GM20431 (cell line): ENCODE results near the gene ESPN.

ENCODE experiments used
- in situ Hi-C: fragments of 300-500 bp; cut with MseI, MboI; formaldehyde crosslinking; loops from one replicate; pipeline ENCODE4 v1.15.0; 2020; ENCODE audit warnings: low sequenced_read_pairs; ENCODE audit not compliant: unreplicated experiment

ESPN gene

DNA sequence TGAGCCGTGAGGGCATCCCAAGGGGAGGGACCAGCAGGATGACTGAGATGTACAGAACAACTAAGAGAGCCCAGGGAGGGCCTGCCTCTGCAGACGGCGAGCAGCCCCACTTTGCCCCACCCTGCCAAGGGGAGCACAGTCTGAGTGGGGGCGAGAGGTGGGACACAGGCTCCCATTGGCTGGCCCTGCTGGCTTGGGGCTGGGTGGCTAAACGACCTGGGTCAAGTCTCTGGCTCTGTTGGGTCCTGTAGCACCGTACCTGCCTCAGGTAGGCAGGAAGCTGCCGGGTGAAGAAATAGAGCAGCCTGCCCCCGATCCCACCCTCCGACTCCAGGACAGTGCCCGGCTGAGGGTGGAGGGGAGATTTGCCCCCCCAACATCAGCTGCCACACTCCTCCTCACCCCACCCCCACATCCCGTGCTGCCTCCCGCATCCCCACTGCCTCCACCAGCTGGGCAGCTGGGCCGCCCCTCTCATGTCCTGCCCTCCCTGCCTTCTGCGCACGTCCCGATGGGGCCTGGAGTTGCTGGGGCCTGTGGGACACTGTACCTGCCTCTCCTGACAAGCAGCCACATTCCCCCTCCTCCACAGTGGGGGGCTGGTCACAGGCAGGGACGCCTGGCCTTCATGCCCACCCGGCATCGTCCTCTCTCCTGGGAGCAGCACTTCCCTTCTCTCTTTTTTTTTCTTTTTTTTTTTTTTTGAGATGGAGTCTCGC, 79.5 kb downstream of the ESPN start:
- in situ Hi-C loops, result no loop called here

DNA sequence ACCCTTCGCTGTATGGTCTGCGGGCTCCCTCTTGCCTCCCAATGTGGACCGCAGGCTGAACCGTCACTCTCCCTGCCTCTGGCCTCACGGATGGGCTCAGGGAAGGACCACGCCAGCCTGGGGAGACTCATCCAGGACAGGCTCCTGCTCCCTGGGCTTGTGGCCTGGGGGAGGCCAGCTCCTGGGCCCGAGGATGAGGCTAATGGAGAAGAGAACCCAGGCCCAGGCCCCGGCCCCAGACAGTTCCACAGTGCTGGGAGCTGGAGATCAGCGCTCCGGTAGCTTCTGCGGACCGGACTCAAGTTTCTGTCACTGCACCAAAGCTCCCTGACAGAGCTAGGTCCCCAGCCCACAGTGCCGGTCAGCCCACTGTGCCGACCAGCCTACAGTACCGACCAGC, 80.3 kb downstream of the ESPN start:
- in situ Hi-C loops, result no loop called here

DNA sequence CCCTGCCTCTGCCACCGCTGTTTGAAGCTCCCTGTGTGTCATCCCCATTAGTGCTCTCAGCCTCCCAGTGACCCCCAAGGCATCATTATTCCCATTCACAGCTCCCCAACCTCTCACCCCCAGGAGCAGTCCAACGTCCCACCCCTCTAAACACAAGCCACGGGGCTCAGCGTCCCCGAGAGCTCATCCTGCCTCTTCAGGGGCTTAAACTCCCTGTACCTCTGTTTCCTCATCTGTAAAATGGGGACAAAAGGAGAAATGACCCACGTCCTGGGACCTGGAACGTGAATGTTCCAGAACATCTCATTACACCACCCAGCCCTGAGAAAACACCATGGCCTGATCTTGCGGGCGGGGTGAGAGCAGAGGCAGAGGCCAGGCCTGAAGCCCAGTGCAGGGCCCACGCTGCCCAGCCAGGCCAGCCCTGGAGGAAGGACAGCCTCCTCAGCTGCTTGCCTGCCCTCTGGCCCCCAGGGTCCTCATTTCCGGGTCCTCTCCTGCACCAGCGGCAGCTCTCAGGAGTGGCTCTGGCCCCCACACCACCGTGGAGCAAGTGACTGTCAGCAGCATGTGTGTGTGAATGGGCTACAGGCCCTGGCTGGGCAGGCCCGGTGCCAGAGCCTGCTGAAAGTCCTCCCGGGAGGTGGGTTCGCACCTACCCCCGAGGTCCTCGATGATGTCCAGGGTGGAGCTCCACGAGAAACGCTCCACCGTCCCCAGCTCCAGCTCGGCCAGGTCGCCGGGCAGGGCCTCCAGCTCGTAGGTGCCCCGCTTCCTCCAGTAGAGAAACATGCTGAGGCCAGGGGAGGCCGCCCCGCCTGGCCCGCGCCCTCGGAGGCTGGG, 81.0 kb downstream of the ESPN start:
- in situ Hi-C loops, result no loop called here

DNA sequence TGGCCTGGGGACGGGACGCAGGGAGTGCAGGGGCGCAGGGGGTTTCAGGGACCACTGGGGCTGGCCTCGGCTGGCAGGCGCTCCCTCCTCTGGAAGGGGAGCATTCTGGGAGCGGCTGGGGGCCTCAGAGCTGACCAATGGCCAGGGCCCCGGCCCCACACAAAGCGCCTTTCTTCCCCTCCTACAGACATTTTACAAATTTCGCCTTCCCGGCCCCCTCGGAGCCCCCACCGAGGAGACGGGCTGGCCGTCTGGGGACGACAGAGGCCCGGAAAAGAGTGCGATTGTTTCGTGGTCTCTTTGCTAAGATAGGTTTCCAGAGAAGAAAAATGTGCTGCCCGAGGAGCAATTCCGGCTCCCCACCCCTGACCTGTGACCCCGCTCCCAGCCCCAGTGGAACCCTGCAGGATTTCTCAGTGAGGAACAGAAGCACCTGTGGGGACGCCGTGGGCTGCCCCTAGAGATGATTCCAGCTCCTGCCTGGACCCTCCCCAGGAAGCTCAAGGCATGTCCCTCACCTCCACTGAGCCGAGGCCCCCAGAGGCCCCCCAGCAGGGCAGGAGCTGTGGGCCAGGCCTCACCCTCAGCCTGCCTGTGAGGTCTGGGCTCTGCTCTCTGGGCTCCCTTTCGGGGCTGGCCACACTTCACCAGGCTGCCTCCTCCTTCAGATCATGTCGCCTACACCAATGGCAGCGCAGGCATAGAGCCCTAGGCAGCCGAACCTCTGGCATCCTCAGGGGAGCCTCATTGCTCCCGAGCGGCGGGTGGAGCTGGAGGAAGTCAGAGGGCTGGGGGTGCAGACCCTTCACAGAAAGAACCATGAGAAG, 81.8 kb downstream of the ESPN start:
- in situ Hi-C loops, result no loop called here

DNA sequence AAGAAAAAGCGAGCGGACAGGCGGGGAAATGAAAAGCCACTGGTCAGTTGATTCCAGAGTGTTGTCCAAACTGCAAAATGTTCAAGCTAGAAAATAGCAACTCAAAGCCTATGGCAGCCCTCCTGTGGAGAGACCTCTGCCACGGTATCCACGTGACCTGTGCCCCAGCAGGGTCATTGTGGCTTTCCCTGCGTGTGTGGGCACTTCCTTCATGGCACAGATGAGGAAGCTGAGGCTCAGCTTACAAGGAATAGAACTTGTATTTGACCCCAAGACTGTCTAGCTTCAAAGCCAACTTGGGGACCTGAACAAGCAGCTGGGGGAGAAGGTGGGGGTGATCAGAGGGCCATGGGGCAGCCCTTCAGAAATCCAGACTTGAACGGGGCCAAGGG, 82.5 kb downstream of the ESPN start:
- in situ Hi-C loops, result no loop called here

DNA sequence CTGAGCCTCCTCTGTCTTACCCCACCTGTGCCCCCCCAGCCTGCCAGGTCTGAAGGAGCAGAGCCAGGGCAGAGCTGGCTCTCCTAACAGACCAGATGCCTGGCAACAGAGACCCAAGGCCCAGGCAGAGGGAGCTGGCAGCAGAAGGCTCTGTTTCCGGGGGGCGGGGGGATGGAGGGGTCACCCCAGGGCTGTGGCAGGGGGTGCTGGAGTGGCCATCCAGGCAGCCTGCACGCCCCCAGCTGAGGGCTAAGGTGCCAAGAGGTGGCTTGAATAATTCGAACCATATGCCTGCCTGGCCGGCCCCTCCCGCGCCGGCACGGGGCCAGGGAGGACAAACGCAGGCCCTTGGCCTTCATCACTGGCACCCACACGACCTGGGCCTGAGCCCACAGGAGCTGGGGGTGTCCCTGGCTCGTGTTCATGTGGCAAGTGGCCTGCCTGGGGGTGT, 82.9 kb downstream of the ESPN start:
- in situ Hi-C loops, result no loop called here

DNA sequence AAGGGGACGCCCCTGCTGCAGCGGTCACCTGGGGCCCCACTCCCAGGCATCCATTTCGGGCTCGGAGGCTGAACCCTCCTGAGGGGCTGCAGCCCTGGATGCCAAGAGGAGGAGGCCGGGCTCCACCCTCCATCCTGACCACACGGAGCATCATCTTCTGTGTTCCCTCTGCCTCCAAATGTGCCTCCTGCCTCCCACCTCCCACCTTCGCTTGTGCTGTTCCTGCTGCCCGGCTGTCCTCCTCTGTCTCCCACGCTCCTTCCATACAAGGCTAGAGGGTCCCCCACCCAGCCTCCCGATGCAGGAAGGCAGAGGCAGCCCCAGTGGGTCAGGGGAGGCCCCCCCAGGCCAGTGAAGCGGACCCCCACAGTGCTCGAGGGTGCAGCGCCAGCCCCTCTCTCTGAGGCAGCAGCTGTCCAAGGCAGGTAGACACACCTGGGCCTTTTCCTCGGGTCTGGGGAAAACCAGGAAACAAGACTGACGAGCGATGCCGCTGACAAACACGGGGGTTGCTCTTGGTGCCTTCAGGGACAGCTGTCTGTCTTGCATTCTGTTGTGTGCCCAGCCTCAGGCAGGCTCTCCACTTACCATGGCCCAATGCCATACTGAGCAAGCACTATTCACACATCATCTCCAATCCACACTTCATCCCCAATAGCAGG, 83.7 kb downstream of the ESPN start:
- in situ Hi-C loops, result no loop called here

DNA sequence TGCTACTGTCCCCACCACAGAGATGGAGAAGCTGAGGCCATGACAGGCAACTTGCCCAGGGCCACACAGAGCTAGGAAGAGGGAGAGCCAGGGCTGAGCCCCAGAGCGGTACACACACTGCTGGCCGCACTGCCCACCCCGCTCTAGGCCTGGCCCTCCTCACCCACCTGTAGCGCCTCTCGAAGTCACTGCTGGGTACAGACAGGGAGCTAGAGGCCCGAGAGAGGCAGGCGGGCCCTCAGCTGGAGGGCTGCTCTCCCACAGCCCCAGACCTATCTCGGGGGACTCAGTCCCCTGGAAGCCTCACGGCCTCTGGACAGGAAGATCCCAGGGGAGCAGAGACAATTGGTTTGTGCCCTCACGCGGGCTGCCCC, 84.2 kb downstream of the ESPN start:
- in situ Hi-C loops, result no loop called here

DNA sequence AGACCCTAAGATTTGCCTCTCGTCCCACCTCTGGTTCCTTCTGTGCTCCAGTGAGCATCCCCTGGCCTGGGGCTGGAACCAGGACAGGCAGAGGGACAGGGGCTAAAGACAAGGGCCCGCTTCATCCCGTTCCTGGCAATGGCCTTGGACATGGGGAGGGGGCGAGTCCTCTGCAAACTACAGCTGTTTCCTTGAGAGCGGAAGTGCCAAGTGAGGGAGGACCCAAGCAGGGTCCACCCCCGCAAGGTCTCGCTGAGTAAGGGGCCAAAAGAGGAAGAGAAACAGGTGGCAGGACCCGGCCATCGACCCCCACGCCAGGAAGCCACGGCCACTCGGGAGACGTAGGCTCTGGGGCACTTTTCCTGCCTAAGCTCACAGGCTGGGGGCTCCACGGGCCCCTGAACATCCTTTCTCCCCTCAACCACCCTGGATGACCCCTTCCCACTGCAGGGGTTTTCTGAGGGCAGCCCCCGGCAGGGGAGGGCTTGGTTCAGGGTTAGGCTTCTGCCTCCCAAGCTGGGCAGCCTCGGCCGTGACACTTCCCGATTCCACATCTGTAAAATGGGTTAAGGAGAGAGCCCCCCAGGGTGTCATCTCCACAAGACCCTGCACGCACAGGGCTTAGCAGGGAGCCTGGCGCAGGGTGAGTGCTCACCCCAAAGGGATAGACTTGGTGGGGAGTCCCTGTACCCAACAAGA, 84.8 kb downstream of the ESPN start:
- in situ Hi-C loops, result no loop called here

DNA sequence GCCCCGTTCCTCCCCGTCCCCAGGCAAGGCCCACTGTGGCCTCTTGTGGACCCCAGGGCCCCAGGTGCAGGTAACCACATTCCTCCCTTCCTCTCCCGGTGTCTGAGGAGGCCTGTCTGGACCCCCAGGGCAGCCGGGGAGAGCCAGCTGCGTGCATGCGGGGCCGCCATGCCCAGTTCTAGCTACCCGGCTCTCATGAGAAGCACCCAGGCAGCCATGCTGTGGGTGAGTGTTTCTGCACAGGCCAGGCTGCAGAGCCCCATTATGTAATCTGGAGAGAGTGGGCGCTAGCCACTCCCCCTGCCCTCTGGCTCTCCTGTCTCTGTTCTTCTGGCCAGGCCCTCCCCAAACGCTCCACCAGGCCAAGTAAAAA, 85.3 kb downstream of the ESPN start:
- in situ Hi-C loops, result no loop called here

DNA sequence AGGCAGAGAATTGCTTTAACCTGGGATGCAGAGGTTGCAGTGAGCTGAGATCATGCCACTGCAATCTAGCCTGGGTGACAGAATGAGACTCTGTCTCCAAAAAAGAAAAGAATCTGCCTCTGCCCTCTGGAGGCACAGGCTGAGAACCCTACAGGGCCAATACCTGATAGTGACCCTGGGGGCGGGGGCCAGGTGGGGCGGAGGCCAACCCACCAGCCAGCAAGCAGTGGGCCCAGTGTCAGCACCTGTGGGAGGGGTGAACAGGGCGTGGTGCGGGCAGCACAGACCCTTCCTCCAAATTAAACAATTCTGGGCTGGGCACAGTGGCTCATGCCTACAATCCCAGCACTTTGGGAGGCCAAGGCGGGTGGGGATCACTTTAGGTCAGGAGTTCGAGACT, 85.9 kb downstream of the ESPN start:
- in situ Hi-C loops, result no loop called here
